BLaER1 treated with 17β-estradiol and CSF1 and Interleukin-3, amounts not matched to agents 10 nM and 100 nM (cell line): ENCODE results near the gene LGALS7.
"Not testable (repeated sequence)": the region's sequence is repeated elsewhere in the genome, so short reads cannot be mapped to it uniquely, and the experiment has no call there.

Experiments used
- H3K27ac ChIP-seq, 11 experiments: shearing (Covaris generic); formaldehyde crosslinking; 2 replicates each; pipeline ENCODE4 v1.8.1; 2022
- H3K27me3 ChIP-seq, 11 experiments: shearing (Covaris generic); formaldehyde crosslinking; 2 replicates each; pipeline ENCODE4 v1.8.1; 2022
- H3K36me3 ChIP-seq, 11 experiments: shearing (Covaris generic); formaldehyde crosslinking; 2 replicates each; pipeline ENCODE4 v1.8.1; 2022
- H3K4me1 ChIP-seq, 10 experiments: shearing (Covaris generic); formaldehyde crosslinking; 2 replicates each; pipeline ENCODE4 v1.8.1; 2022
- H3K4me2 ChIP-seq, 11 experiments: shearing (Covaris generic); formaldehyde crosslinking; 2 replicates each; pipeline ENCODE4 v1.8.1; 2022
- H3K4me3 ChIP-seq, 10 experiments: shearing (Covaris generic); formaldehyde crosslinking; 2 replicates each; pipeline ENCODE4 v1.8.1; 2022
- H3K9ac ChIP-seq, 11 experiments: shearing (Covaris generic); formaldehyde crosslinking; 2 replicates each; pipeline ENCODE4 v1.8.1; 2022
- H3K9me3 ChIP-seq, 11 experiments: shearing (Covaris generic); formaldehyde crosslinking; replicated peaks in 1 of 11; 2 replicates each; pipeline ENCODE4 v1.8.1; 2022
- H4K20me1 ChIP-seq, 11 experiments: shearing (Covaris generic); formaldehyde crosslinking; 2 replicates each; pipeline ENCODE4 v1.8.1; 2022
- Cebpa-rat ChIP-seq, 11 experiments: shearing (Covaris generic); IDR thresholded peaks; 2 replicates each; pipeline ENCODE4 v1.8.1; 2022

The LGALS7 gene

GRCh38 chr19:38801359-38802095, 28.2 kb upstream of the LGALS7 start:
- no peak overlapping the region for H3K27ac ChIP-seq
- H3K27me3 ChIP-seq, result no peaks in the 10 kb centered on the region
- H3K4me3 ChIP-seq, result no peak overlapping the region
- H3K36me3 ChIP-seq, result no peaks in the 10 kb centered on the region
- TF ChIP-seq Cebpa-rat (IDR thresholded peaks at IDR 0.05), result no peak
- no peak overlapping the region for H3K4me2 ChIP-seq
- H4K20me1 ChIP-seq, result no peaks in the 10 kb centered on the region
- H3K4me1 ChIP-seq, result peaks cover 4 to 13% (median 9%) of the 10 kb centered on the region in 10 experiments
- H3K9me3 ChIP-seq, result 0 out of 22 replicates have a peak, but pooled peaks cover 0 to 14% (median 0%) of the 10 kb centered on the region in 11 experiments
- no peak overlapping the region for H3K9ac ChIP-seq

GRCh38 chr19:38800577-38801347, 27.4 kb upstream of the LGALS7 start:
- Histone ChIP-seq H3K4me3 (no peak overlapping the region), H3K4me2 (no peak overlapping the region), H3K9me3 (peaks cover 0 to 17% (median 0%) of the 10 kb centered on the region in 11 experiments; a peak in 2 of 22 replicates), H3K9ac (no peak overlapping the region), H3K27ac (no peak overlapping the region), H4K20me1 (no peaks in the 10 kb centered on the region), H3K4me1 (peaks cover 4 to 12% (median 9%) of the 10 kb centered on the region in 10 experiments), H3K36me3 (no peaks in the 10 kb centered on the region), H3K27me3 (no peaks in the 10 kb centered on the region)
- no peak for TF ChIP-seq Cebpa-rat (IDR thresholded peaks at IDR 0.05)

GRCh38 chr19:38799104-38799503, 25.8 kb upstream of the LGALS7 start:
- H3K9me3 ChIP-seq, result peaks cover 0 to 23% (median 0%) of the 10 kb centered on the region in 11 experiments; a peak in 5 of 22 replicates
- no peak for TF ChIP-seq Cebpa-rat (IDR thresholded peaks at IDR 0.05)
- H3K4me1 ChIP-seq, result no peaks in the 10 kb centered on the region
- no peak overlapping the region for H3K4me2 ChIP-seq
- no peaks in the 10 kb centered on the region for H4K20me1 ChIP-seq
- H3K36me3 ChIP-seq, result no peaks in the 10 kb centered on the region
- peaks cover 0 to 2% (median 0%) of the 10 kb centered on the region in 11 experiments; a peak in 5 of 22 replicates for H3K27me3 ChIP-seq
- no peak overlapping the region for H3K4me3 ChIP-seq
- no peak overlapping the region for H3K9ac ChIP-seq
- no peak overlapping the region for H3K27ac ChIP-seq

DNA sequence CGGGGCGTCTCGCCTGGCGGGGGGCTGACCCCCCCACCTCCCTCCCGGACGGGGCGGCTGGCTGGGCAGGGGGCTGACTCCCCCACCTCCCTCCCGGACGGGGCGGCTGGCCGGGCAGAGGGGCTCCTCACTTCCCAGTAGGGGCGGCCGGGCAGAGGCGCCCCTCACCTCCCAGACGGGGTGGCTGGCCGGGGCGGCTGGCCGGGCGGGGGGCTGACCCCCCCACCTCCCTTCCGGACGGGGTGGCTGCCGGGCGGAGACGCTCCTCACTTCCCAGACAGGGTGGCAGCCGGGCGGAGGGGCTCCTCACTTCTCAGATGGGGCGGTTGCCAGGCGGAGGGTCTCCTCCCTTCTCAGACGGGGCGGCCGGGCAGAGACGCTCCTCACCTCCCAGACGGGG, 24.5 kb upstream of the LGALS7 start:
- H3K9me3 ChIP-seq, result peaks cover 0 to 23% (median 0%) of the 10 kb centered on the region in 11 experiments; a peak in 5 of 22 replicates
- H3K9ac ChIP-seq, H3K4me1 ChIP-seq, H3K4me3 ChIP-seq, H3K4me2 ChIP-seq, H3K27ac ChIP-seq, H4K20me1 ChIP-seq, H3K36me3 ChIP-seq: not testable (repeated sequence)
- peaks cover 6 to 15% (median 13%) of the 10 kb centered on the region in 11 experiments for H3K27me3 ChIP-seq

GRCh38 chr19:38796154-38796553, 22.8 kb upstream of the LGALS7 start:
- no peak for TF ChIP-seq Cebpa-rat (IDR thresholded peaks at IDR 0.05)
- H3K4me1 ChIP-seq, result peaks cover 0 to 8% (median 3%) of the 10 kb centered on the region in 10 experiments; a peak in 5 of 20 replicates
- H3K27me3 ChIP-seq, result peaks cover 13 to 23% (median 21%) of the 10 kb centered on the region in 11 experiments
- no peak overlapping the region for H3K4me2 ChIP-seq
- no peak overlapping the region for H3K27ac ChIP-seq
- H3K4me3 ChIP-seq, result no peak overlapping the region
- H3K9ac ChIP-seq, result no peak overlapping the region
- H3K9me3 ChIP-seq, result peaks cover 0 to 23% (median 0%) of the 10 kb centered on the region in 11 experiments; a peak in 5 of 22 replicates
- H3K36me3 ChIP-seq, result no peaks in the 10 kb centered on the region
- no peaks in the 10 kb centered on the region for H4K20me1 ChIP-seq

GRCh38 chr19:38795549-38795948, 22.2 kb upstream of the LGALS7 start:
- Histone ChIP-seq H3K4me1 (peaks cover 0 to 8% (median 3%) of the 10 kb centered on the region in 10 experiments; a peak in 5 of 20 replicates), H3K9ac (no peak overlapping the region), H3K4me2 (no peak overlapping the region), H4K20me1 (no peaks in the 10 kb centered on the region), H3K4me3 (no peak overlapping the region), H3K27me3 (peaks cover 13 to 23% (median 21%) of the 10 kb centered on the region in 11 experiments), H3K36me3 (no peaks in the 10 kb centered on the region), H3K27ac (no peak overlapping the region), H3K9me3 (peaks cover 0 to 23% (median 0%) of the 10 kb centered on the region in 11 experiments; a peak in 5 of 22 replicates)
- no peak for TF ChIP-seq Cebpa-rat (IDR thresholded peaks at IDR 0.05)

DNA sequence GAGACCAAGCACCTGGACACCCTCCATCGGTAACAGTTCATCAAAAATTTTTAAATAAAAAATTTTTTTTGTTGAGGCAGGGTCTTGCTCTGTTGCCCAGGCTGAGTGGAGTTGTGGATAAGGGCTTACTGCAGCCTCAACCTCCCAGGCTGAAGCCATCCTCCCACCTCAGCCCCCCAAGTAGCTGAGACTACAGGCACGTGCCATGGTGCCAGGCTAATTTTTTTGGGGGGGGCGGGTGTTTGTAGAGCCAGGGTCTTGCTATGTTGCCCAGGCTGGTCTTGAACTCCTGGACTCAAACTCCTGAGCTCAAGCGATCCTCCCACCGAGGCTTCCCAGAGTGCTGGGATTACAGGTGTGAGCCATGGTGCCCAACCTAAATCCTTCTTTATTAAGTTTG, 20.4 kb upstream of the LGALS7 start:
- H3K4me3 ChIP-seq, result no peak overlapping the region
- H3K36me3 ChIP-seq, result no peaks in the 10 kb centered on the region
- H3K4me1 ChIP-seq, result peaks cover 0 to 8% (median 3%) of the 10 kb centered on the region in 10 experiments; a peak in 5 of 20 replicates
- H3K27me3 ChIP-seq, result peaks cover 13 to 23% (median 21%) of the 10 kb centered on the region in 11 experiments
- no peak overlapping the region for H3K4me2 ChIP-seq
- no peak overlapping the region for H3K9ac ChIP-seq
- no peak for TF ChIP-seq Cebpa-rat (IDR thresholded peaks at IDR 0.05)
- H3K27ac ChIP-seq, result no peak overlapping the region
- H4K20me1 ChIP-seq, result no peaks in the 10 kb centered on the region
- peaks cover 0 to 9% (median 0%) of the 10 kb centered on the region in 11 experiments; a peak in 5 of 22 replicates for H3K9me3 ChIP-seq

GRCh38 chr19:38793177-38793576, 19.9 kb upstream of the LGALS7 start:
- no peak overlapping the region for H3K4me2 ChIP-seq
- no peaks in the 10 kb centered on the region for H3K36me3 ChIP-seq
- H3K27ac ChIP-seq, result no peak overlapping the region
- H3K27me3 ChIP-seq, result peaks cover 13 to 23% (median 21%) of the 10 kb centered on the region in 11 experiments
- H3K4me3 ChIP-seq, result no peak overlapping the region
- TF ChIP-seq Cebpa-rat (IDR thresholded peaks at IDR 0.05), result no peak
- H3K4me1 ChIP-seq, result peaks cover 0 to 8% (median 3%) of the 10 kb centered on the region in 10 experiments; a peak in 5 of 20 replicates
- H4K20me1 ChIP-seq, result no peaks in the 10 kb centered on the region
- H3K9me3 ChIP-seq, result peaks cover 0 to 9% (median 0%) of the 10 kb centered on the region in 11 experiments; a peak in 5 of 22 replicates
- H3K9ac ChIP-seq, result no peak overlapping the region
